Type B pancreatic cell (in vitro differentiated cells): ENCODE data around the gene DNAH6. TPM values are rescaled to one million over a fixed set of nuclear protein-coding genes. Genes with fewer than 3 reads are reported as not detected.

Source experiments
- DNase-seq: peaks from one replicate; pipeline ENCODE4 v3.0.0; 2021; ENCODE audit warnings: mixed read lengths; ENCODE audit not compliant: unreplicated experiment; ENCODE audit errors: extremely low spot score
- H3K27ac Mint-ChIP-seq: 2 replicates; pipeline ENCODE4 v1.8.0; 2021; ENCODE audit warnings: mild to moderate bottlenecking, mixed read lengths
- H3K27me3 Mint-ChIP-seq: 2 replicates; pipeline ENCODE4 v1.8.0; 2021; ENCODE audit warnings: mixed read lengths
- H3K36me3 Mint-ChIP-seq: 2 replicates; pipeline ENCODE4 v1.8.0; 2021; ENCODE audit warnings: mixed read lengths
- H3K4me1 Mint-ChIP-seq: one replicate; pipeline ENCODE4 v1.8.0; 2021; ENCODE audit warnings: mixed read lengths; ENCODE audit not compliant: unreplicated experiment
- H3K4me3 Mint-ChIP-seq: 2 replicates; pipeline ENCODE4 v1.8.0; 2021; ENCODE audit warnings: mild to moderate bottlenecking, mixed read lengths
- H3K9me3 Mint-ChIP-seq: 2 replicates; pipeline ENCODE4 v1.8.0; 2021; ENCODE audit warnings: mixed read lengths
- total RNA-seq: library from RNA; stranded (reverse); gene quantifications from 2 replicates; pipeline ENCODE4 v1.2.1, GENCODE V29; 2021; ENCODE audit warnings: low replicate concordance
- TF ChIP-seq, protein P1 (sequence below): fragments of 200-600 bp; sonication (generic); conservative IDR thresholded peaks from 2 replicates; pipeline ENCODE4 v1.5.0; 2021; ENCODE audit warnings: antibody characterized with exemption, mild to moderate bottlenecking

Gene DNAH6
- total RNA-seq, 1 donor from 2014 or later: 3.8 TPM

DNA sequence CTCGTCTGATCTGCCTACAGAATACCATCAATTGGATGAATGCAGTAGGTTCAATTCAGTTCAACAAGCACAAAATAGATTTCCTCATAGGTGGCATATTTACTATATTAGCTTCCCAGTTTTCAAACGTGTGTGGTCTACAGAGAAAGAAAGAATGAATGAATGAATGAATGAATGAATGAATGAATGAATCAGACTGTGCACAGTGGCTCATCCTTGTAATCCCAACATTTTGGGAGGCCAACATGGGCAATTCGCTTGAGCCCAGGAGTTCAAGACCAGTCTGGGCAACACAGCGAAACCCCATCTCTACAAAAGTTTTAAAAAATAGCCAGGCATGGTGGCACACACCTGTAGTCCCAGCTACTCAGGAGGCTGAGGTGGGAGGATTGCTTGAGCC, 269.7 kb downstream of the DNAH6 start:
- Mint-ChIP-seq H3K4me3 (no peak overlapping the region), H3K27ac (no peak overlapping the region)

DNA sequence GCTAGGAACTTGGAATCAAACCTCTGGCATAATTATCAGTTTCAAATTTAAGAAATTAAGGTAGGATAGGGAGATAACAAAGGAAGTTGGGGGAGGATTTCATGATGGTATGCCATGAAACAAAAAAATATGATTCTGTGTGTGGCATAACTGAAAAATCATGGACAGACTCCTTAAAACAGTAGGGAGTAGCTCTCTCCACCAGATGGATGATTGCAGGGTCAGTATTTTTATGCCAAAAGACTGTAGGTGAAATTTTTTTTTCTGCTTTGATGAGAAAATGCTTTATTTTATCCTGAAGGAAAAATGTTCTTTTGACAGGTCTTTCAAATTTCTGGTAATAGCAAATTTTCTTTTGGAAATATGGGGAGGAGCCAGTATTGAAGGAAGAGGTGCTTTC, 270.3 kb downstream of the DNAH6 start:
- H3K27me3 Mint-ChIP-seq: no peaks in the 10 kb centered on the region
- H3K9me3 Mint-ChIP-seq: no peaks in the 10 kb centered on the region
- TF ChIP-seq, protein P1, sequence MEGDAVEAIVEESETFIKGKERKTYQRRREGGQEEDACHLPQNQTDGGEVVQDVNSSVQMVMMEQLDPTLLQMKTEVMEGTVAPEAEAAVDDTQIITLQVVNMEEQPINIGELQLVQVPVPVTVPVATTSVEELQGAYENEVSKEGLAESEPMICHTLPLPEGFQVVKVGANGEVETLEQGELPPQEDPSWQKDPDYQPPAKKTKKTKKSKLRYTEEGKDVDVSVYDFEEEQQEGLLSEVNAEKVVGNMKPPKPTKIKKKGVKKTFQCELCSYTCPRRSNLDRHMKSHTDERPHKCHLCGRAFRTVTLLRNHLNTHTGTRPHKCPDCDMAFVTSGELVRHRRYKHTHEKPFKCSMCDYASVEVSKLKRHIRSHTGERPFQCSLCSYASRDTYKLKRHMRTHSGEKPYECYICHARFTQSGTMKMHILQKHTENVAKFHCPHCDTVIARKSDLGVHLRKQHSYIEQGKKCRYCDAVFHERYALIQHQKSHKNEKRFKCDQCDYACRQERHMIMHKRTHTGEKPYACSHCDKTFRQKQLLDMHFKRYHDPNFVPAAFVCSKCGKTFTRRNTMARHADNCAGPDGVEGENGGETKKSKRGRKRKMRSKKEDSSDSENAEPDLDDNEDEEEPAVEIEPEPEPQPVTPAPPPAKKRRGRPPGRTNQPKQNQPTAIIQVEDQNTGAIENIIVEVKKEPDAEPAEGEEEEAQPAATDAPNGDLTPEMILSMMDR: no peak

More for the DNA sequence above, 269.7 kb downstream of the DNAH6 start:
- no peak for DNase-seq
- Mint-ChIP-seq H3K27me3 (no peaks in the 10 kb centered on the region), H3K4me1 (no peaks in the 10 kb centered on the region), H3K36me3 (no peaks in the 10 kb centered on the region), H3K9me3 (no peaks in the 10 kb centered on the region)
- TF ChIP-seq, protein P1: no peak

DNA sequence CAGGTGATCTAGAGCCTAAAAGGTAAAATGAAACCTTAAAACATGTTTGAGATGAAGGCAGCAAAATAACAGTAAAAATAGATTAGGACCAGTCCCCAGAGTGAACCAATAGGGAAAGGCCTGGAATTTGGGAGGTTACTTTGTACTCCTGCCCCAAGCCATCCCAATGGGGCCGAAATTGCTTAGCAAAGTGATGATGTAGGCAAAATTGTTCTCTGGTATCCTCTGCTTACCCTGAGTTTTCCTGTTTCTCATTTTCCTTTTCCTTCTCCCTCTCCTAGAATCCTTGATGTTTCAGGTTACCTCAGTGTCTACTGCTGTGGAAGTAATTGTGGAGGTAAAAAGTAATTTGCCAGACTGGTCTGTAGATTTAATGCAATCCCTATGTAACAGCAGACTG, 271.7 kb downstream of the DNAH6 start:
- no peak overlapping the region for H3K27ac Mint-ChIP-seq
- H3K9me3 Mint-ChIP-seq: no peaks in the 10 kb centered on the region
- H3K36me3 Mint-ChIP-seq: no peaks in the 10 kb centered on the region
- H3K27me3 Mint-ChIP-seq: no peaks in the 10 kb centered on the region
- H3K4me1 Mint-ChIP-seq: no peaks in the 10 kb centered on the region
- no peak overlapping the region for H3K4me3 Mint-ChIP-seq
- TF ChIP-seq, protein P1: no peak
- DNase-seq: no peak

More for the DNA sequence above, 270.3 kb downstream of the DNAH6 start:
- H3K4me3 Mint-ChIP-seq: no peak overlapping the region
- H3K4me1 Mint-ChIP-seq: no peaks in the 10 kb centered on the region
- no peak for DNase-seq
- no peak overlapping the region for H3K27ac Mint-ChIP-seq
- no peaks in the 10 kb centered on the region for H3K36me3 Mint-ChIP-seq

DNA sequence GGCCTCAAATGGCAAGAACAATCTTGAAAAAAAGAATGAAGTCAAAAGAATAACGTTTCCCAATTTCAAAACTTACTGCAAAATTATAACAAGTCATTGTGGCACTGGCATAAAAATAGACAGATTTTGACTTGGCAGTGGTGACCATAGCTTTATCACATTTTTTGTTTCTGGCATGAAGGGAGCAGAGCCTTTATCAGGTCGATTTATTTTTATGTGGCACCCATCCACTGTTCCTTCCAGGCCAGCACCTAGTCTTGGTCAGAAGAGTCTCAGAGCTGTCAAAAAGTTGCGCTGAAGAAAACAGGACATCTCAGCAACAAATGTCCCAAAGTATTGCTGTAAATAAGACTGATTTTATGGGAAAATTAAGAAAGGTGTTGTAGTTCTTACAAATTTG, 272.2 kb downstream of the DNAH6 start:
- Mint-ChIP-seq H3K27me3 (no peaks in the 10 kb centered on the region), H3K9me3 (no peaks in the 10 kb centered on the region), H3K27ac (no peak overlapping the region), H3K36me3 (no peaks in the 10 kb centered on the region), H3K4me1 (no peaks in the 10 kb centered on the region), H3K4me3 (no peak overlapping the region)
- DNase-seq: no peak
- TF ChIP-seq, protein P1: no peak

DNA sequence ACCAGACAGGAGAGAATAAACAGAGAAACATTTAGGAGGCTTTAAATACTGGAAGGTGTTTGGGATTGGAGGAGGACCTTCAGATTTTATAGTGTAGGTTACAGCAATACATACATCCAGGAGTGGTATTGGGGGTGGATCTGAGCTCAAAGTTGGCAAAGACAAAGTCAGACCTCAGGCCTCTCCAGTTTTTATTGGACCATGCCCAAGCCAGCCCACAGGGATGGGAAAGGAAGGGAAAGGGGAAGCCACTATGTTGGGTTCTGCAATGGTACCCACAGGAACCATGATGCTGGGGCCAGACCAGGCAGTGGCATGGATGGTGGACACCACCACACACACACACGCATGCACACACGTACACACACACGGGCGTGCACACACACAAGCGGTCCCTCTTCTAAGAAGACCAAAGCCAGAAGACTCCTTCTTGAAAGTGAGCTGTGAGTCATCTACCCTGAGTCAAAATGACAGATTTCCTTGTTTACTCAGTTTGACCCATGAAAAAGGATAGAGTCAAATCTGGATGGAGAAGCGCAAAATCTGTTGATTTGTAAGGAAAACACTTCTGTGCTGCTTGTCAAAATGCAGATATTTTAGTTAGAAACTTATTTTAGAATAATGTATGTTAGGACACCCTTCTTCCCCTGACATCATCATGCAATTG, 276.7 kb downstream of the DNAH6 start:
- H3K27ac Mint-ChIP-seq: no peak overlapping the region
- peaks cover 7% of the 10 kb centered on the region for H3K4me1 Mint-ChIP-seq
- TF ChIP-seq, protein P1: no peak
- no peaks in the 10 kb centered on the region for H3K9me3 Mint-ChIP-seq
- DNase-seq: no peak
- no peaks in the 10 kb centered on the region for H3K27me3 Mint-ChIP-seq
- no peak overlapping the region for H3K4me3 Mint-ChIP-seq
- no peaks in the 10 kb centered on the region for H3K36me3 Mint-ChIP-seq

DNA sequence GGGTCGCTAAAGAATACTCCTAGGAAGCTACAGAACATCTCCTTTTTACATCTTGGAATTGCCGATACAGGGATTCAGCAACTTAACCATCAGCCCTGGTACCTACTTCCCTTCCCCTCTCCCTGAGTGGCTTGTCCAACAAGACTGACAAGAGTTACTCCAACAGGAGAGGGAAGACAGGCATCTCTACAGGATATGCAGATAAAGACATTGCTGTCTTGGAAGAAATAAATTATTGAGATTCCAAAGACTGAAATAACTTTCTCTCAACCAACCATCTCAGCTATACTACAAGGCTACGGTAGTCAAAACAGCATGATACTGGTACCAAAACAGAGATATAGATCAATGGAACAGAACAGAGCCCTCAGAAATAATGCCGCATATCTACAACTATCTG, 277.3 kb downstream of the DNAH6 start:
- Mint-ChIP-seq H3K4me3 (no peak overlapping the region), H3K9me3 (no peaks in the 10 kb centered on the region), H3K36me3 (no peaks in the 10 kb centered on the region), H3K27me3 (no peaks in the 10 kb centered on the region), H3K4me1 (peaks cover 7% of the 10 kb centered on the region), H3K27ac (no peak overlapping the region)
- no peak for DNase-seq
- TF ChIP-seq, protein P1: no peak
